ENCODE results near the gene LTF.

LTF gene

GRCh38 chr3:46505953-46506352 is 41.2 kb upstream of the LTF start:
- POLR2A ChIA-PET, result no interaction called here
- TF ChIP-seq CTCF (IDR thresholded peaks at IDR 0.05; ENCODE audit: insufficient read depth, low read length, missing control alignments), result no peak
- CTCF ChIA-PET, result interaction anchor here (1.0 to 1.5 kb wide), 3 partner anchors 17 to 124 kb away, joined by 3 to 4 read pairs (median 3); no protein-coding TSS in a partner anchor
- no peak for DNase-seq (ENCODE audit: low read depth, low spot score)
- no peak overlapping the region for H3K4me3 ChIP-seq (ENCODE audit: low read depth, low read length)

- no peak for DNase-seq (ENCODE audit: low read depth, low spot score)
- CTCF ChIA-PET, result interaction anchor here (1.0 kb wide), 1 partner anchor 16 kb away, joined by 3 read pairs; no protein-coding TSS in a partner anchor
These were observed 40.1 kb upstream of the LTF start for GRCh38 chr3:46504789-46505188.

GRCh38 chr3:46503200-46503874 is 38.6 kb upstream of the LTF start:
- no peak for DNase-seq (ENCODE audit: low read depth, low spot score)
- TF ChIP-seq CTCF (IDR thresholded peaks at IDR 0.05; ENCODE audit: insufficient read depth, low read length, missing control alignments), result no peak
- POLR2A ChIA-PET, result no interaction called here
- H3K4me3 ChIP-seq (ENCODE audit: low read depth, low read length), result no peak overlapping the region
- CTCF ChIA-PET, result interaction anchor here (0.8 to 8.0 kb wide), 4 partner anchors 9 to 127 kb away, joined by 3 to 81 read pairs (median 10); no protein-coding TSS in a partner anchor

More at GRCh38 chr3:46504789-46505188, 40.1 kb upstream of the LTF start:
- POLR2A ChIA-PET, result no interaction called here
- TF ChIP-seq CTCF (IDR thresholded peaks at IDR 0.05; ENCODE audit: insufficient read depth, low read length, missing control alignments), result no peak
- H3K4me3 ChIP-seq (ENCODE audit: low read depth, low read length), result no peak overlapping the region

GRCh38 chr3:46501702-46502101 is 37.0 kb upstream of the LTF start:
- CTCF ChIA-PET, result interaction anchor here (2.9 to 8.0 kb wide), 2 partner anchors 13 to 128 kb away, joined by 13 to 81 read pairs; no protein-coding TSS in a partner anchor
- POLR2A ChIA-PET, result no interaction called here

DNA sequence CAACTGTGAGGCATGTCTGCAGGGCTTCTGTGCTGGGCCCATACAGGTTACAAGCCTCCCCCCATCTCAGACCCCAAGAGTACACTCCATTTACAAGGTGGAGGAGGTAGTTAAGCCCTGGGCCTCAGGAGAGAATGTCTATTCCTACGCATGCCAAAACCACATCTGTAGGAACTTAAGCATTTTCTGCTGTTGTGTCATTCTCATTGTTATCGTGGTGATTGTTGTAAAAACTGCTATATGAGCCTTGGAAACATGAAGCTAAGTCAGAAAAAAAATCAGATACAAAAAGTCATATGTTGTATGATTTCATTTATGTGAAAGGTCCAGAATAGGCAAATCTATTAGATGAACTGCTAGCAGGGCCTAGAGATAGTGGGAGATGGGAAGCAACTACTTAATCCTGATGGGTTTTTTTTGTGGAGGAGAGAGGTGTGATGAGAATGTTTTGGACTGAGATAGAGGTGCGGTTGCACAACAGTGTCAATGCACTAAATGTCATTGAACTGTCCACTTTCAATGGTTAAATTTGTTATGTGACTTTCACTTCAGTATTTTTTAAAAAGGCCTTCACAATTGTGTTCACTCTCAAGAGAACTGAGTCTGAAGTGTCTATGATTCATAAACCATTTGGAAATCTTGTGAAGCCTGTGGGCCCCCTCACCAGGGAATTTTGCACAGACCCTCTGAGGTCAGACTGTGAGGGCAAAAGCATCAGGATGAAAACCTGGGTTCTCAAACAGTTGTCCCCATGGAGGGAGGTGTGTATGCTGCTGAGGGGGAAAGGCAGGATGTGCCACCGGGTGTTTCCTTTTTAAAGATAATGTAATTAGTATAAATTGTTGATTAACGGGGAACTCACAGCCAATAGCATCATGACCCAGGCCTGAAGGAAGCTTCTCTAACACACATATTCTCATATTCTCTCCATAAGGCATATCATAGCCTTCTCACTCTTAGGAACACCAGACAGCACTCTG is 36.2 kb upstream of the LTF start:
- POLR2A ChIA-PET, result no interaction called here
- H3K4me3 ChIP-seq (ENCODE audit: low read depth, low read length), result no peak overlapping the region
- DNase-seq (ENCODE audit: low read depth, low spot score), result no peak
- TF ChIP-seq CTCF (IDR thresholded peaks at IDR 0.05; ENCODE audit: insufficient read depth, low read length, missing control alignments), result no peak
- CTCF ChIA-PET, result interaction anchor here (0.9 to 8.0 kb wide), 3 partner anchors 8 to 129 kb away, joined by 4 to 81 read pairs (median 13); no protein-coding TSS in a partner anchor

More at GRCh38 chr3:46501702-46502101, 37.0 kb upstream of the LTF start:
- H3K4me3 ChIP-seq (ENCODE audit: low read depth, low read length), result no peak overlapping the region
- no peak for TF ChIP-seq CTCF (IDR thresholded peaks at IDR 0.05; ENCODE audit: insufficient read depth, low read length, missing control alignments)
- DNase-seq (ENCODE audit: low read depth, low spot score), result no peak

Measured in AG04449 (cell line).